ENCODE data around the gene LRRC23. TPM values are rescaled to one million over a fixed set of nuclear protein-coding genes. Genes with fewer than 3 reads are reported as not detected.

LRRC23 gene
- total and polyA plus RNA-seq, 2 of the 13 experiments (the other 11 are each of a cell fraction or from before 2014, with no cell fraction given) = 6.0 to 7.8 TPM

DNA sequence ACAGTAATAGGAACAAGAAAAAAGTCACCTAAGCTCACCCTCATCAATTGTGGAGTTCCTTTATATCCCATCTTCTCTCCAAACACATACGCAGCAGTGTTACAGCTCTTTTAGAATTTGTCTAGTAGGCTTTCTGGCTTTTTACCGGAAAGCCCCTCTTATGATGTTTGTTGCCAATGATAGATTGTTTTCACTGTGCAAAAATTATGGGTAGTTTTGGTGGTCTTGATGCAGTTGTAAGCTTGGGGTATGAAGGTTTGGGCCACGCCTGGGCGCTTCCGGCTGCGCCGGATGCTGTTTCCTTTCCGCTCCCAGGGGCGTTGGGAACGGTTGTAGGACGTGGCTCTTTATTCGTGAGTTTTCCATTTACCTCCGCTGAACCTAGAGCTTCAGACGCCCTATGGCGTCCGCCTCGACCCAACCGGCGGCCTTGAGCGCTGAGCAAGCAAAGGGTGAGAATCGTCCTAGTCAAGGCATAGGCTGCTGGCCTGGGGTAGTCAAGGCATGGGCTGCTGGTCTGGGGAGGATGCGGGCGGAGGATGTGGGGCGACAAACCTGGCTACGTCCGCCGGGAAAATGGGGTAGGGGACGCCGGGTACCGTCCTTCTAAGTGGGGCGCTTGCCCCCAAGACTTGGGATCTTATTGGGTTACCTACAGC lies 39.2 kb downstream of the LRRC23 start, which contains the start of the genes C12orf57 and RNU7-1 (continued):
- TF ChIP-seq, protein P1, sequence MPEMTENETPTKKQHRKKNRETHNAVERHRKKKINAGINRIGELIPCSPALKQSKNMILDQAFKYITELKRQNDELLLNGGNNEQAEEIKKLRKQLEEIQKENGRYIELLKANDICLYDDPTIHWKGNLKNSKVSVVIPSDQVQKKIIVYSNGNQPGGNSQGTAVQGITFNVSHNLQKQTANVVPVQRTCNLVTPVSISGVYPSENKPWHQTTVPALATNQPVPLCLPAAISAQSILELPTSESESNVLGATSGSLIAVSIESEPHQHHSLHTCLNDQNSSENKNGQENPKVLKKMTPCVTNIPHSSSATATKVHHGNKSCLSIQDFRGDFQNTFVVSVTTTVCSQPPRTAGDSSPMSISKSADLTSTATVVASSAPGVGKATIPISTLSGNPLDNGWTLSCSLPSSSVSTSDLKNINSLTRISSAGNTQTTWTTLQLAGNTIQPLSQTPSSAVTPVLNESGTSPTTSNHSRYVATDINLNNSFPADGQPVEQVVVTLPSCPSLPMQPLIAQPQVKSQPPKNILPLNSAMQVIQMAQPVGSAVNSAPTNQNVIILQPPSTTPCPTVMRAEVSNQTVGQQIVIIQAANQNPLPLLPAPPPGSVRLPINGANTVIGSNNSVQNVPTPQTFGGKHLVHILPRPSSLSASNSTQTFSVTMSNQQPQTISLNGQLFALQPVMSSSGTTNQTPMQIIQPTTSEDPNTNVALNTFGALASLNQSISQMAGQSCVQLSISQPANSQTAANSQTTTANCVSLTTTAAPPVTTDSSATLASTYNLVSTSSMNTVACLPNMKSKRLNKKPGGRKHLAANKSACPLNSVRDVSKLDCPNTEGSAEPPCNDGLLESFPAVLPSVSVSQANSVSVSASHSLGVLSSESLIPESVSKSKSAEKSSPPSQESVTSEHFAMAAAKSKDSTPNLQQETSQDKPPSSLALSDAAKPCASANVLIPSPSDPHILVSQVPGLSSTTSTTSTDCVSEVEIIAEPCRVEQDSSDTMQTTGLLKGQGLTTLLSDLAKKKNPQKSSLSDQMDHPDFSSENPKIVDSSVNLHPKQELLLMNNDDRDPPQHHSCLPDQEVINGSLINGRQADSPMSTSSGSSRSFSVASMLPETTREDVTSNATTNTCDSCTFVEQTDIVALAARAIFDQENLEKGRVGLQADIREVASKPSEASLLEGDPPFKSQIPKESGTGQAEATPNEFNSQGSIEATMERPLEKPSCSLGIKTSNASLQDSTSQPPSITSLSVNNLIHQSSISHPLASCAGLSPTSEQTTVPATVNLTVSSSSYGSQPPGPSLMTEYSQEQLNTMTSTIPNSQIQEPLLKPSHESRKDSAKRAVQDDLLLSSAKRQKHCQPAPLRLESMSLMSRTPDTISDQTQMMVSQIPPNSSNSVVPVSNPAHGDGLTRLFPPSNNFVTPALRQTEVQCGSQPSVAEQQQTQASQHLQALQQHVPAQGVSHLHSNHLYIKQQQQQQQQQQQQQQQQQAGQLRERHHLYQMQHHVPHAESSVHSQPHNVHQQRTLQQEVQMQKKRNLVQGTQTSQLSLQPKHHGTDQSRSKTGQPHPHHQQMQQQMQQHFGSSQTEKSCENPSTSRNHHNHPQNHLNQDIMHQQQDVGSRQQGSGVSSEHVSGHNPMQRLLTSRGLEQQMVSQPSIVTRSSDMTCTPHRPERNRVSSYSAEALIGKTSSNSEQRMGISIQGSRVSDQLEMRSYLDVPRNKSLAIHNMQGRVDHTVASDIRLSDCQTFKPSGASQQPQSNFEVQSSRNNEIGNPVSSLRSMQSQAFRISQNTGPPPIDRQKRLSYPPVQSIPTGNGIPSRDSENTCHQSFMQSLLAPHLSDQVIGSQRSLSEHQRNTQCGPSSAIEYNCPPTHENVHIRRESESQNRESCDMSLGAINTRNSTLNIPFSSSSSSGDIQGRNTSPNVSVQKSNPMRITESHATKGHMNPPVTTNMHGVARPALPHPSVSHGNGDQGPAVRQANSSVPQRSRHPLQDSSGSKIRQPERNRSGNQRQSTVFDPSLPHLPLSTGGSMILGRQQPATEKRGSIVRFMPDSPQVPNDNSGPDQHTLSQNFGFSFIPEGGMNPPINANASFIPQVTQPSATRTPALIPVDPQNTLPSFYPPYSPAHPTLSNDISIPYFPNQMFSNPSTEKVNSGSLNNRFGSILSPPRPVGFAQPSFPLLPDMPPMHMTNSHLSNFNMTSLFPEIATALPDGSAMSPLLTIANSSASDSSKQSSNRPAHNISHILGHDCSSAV (CRISPR knock-in tag; IDR thresholded peaks at IDR 0.05; ENCODE audit: borderline replicate concordance) = no peak
- TF ChIP-seq, protein P2, sequence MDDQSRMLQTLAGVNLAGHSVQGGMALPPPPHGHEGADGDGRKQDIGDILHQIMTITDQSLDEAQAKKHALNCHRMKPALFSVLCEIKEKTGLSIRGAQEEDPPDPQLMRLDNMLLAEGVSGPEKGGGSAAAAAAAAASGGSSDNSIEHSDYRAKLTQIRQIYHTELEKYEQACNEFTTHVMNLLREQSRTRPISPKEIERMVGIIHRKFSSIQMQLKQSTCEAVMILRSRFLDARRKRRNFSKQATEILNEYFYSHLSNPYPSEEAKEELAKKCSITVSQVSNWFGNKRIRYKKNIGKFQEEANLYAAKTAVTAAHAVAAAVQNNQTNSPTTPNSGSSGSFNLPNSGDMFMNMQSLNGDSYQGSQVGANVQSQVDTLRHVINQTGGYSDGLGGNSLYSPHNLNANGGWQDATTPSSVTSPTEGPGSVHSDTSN (CRISPR knock-in tag; IDR thresholded peaks at IDR 0.05; ENCODE audit: borderline replicate concordance) = peak; percentile 94
- TF ChIP-seq MEF2D (CRISPR knock-in tag; IDR thresholded peaks at IDR 0.05) (no peak), SMAD3 (CRISPR knock-in tag; IDR thresholded peaks at IDR 0.05) (peak; percentile 98), FOXA1 (IDR thresholded peaks at IDR 0.05) (no peak), FOXA1 (CRISPR knock-in tag; IDR thresholded peaks at IDR 0.05) (no peak; the same call in 1 of the 2 replicates), RBAK (CRISPR knock-in tag; IDR thresholded peaks at IDR 0.05) (no peak), ZNF180 (CRISPR knock-in tag; IDR thresholded peaks at IDR 0.05; ENCODE audit: borderline replicate concordance, low read depth) (peak; percentile 89; the same call in 1 of the 2 replicates), ZNF572 (CRISPR knock-in tag; IDR thresholded peaks at IDR 0.05) (no peak), ZSCAN9 (CRISPR knock-in tag; IDR thresholded peaks at IDR 0.05; ENCODE audit: borderline replicate concordance) (peak; percentile 87), HDAC2 (CRISPR knock-in tag; IDR thresholded peaks at IDR 0.05) (peak; percentile 79; the same call in 1 of the 2 replicates), ZFX (CRISPR knock-in tag; IDR thresholded peaks at IDR 0.05; ENCODE audit: low read depth) (no peak; the same call in 1 of the 2 replicates), HOXA7 (CRISPR knock-in tag; IDR thresholded peaks at IDR 0.05) (peak; percentile 97)
- TF ChIP-seq, protein P3, sequence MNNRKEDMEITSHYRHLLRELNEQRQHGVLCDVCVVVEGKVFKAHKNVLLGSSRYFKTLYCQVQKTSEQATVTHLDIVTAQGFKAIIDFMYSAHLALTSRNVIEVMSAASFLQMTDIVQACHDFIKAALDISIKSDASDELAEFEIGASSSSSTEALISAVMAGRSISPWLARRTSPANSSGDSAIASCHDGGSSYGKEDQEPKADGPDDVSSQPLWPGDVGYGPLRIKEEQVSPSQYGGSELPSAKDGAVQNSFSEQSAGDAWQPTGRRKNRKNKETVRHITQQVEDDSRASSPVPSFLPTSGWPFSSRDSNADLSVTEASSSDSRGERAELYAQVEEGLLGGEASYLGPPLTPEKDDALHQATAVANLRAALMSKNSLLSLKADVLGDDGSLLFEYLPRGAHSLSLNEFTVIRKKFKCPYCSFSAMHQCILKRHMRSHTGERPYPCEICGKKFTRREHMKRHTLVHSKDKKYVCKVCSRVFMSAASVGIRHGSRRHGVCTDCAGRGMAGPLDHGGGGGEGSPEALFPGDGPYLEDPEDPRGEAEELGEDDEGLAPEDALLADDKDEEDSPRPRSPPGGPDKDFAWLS (CRISPR knock-in tag; IDR thresholded peaks at IDR 0.05; ENCODE audit: borderline replicate concordance) = 0 out of 2 replicates have a peak, but pooled peaks have one; percentile 45
- TF ChIP-seq, protein P4, sequence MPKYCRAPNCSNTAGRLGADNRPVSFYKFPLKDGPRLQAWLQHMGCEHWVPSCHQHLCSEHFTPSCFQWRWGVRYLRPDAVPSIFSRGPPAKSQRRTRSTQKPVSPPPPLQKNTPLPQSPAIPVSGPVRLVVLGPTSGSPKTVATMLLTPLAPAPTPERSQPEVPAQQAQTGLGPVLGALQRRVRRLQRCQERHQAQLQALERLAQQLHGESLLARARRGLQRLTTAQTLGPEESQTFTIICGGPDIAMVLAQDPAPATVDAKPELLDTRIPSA (CRISPR knock-in tag; IDR thresholded peaks at IDR 0.05; ENCODE audit: borderline replicate concordance) = no peak
- TF ChIP-seq, protein P5, sequence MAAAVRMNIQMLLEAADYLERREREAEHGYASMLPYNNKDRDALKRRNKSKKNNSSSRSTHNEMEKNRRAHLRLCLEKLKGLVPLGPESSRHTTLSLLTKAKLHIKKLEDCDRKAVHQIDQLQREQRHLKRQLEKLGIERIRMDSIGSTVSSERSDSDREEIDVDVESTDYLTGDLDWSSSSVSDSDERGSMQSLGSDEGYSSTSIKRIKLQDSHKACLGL (CRISPR knock-in tag; IDR thresholded peaks at IDR 0.05) = no peak
